HEK293 (cell line): ENCODE data around the gene NAV1.

ENCODE experiments used
- CTCF ChIA-PET: fragments of 350-600 bp; formaldehyde crosslinking; extraction: SDS; loops from one replicate; lab custom pipeline; 2021; ENCODE audit warnings: antibody characterized with exemption; lab: Yijun Ruan, JAX
- POLR2A ChIA-PET: fragments of 300-600 bp; formaldehyde crosslinking; extraction: SDS; loops from one replicate; lab custom pipeline; 2020; ENCODE audit warnings: antibody characterized with exemption, inconsistent platforms; lab: Yijun Ruan, JAX
- H3K27ac ChIP-seq: fragments of 200-500 bp; sonication (Bioruptor generic); 2 replicates; pipeline ENCODE4 v1.5.1; 2014; ENCODE audit warnings: low read depth, low read length, control low read depth, inconsistent platforms; ENCODE audit errors: extremely low read depth
- H3K36me3 ChIP-seq, 2 experiments: fragments of 200-500 bp in 1 of 2; sonication (Bioruptor generic) in 1 of 2; 1 replicate in 1 of 2; 2 replicates in 1 of 2; pipeline ENCODE4 v1.5.1; 2014 to 2017; ENCODE audit warnings: inconsistent platforms in 2 of 2, low read length in 2 of 2; ENCODE audit not compliant: control insufficient read depth in 2 of 2, insufficient read depth in 1 of 2
- H3K4me1 ChIP-seq: fragments of 200-500 bp; sonication (Bioruptor generic); 2 replicates; pipeline ENCODE4 v1.5.1; 2014; ENCODE audit warnings: mild to moderate bottlenecking, low read length, inconsistent platforms; ENCODE audit not compliant: control insufficient read depth, insufficient read depth
- H3K4me3 ChIP-seq: 2 replicates; pipeline ENCODE4 v1.5.1; 2011; ENCODE audit warnings: low read depth, mild to moderate bottlenecking, control low read depth, low read length, moderate library complexity
- H3K9me3 ChIP-seq: fragments of 200-500 bp; sonication (Bioruptor generic); 2 replicates; pipeline ENCODE4 v1.5.1; 2014; ENCODE audit warnings: low read depth, low read length, inconsistent platforms; ENCODE audit not compliant: control insufficient read depth, insufficient read depth
- BCL11B ChIP-seq: fragments of 450-650 bp; formaldehyde crosslinking; IDR thresholded peaks from 2 replicates; pipeline ENCODE4 v1.5.1; 2016; ENCODE audit warnings: low read depth, missing biosample characterization, missing genetic modification characterization
- HIC1 ChIP-seq: fragments of 450-650 bp; formaldehyde crosslinking; IDR thresholded peaks from 2 replicates; pipeline ENCODE4 v1.5.1; 2016; ENCODE audit warnings: missing biosample characterization, missing genetic modification characterization
- HOXD13 ChIP-seq: sonication (generic); formaldehyde crosslinking; IDR thresholded peaks from 2 replicates; pipeline ENCODE4 v1.8.0; 2022; ENCODE audit warnings: missing genetic modification reagents, borderline replicate concordance
- KLF9 ChIP-seq: fragments of 450-650 bp; formaldehyde crosslinking; IDR thresholded peaks from 2 replicates; pipeline ENCODE4 v1.5.1; 2016; ENCODE audit warnings: missing biosample characterization, missing genetic modification characterization, low read depth
- MZF1 ChIP-seq: fragments of 450-650 bp; formaldehyde crosslinking; IDR thresholded peaks from 2 replicates; pipeline ENCODE4 v1.5.1; 2017; ENCODE audit warnings: missing biosample characterization, missing genetic modification characterization, borderline replicate concordance
- TRIM28 ChIP-seq: IDR thresholded peaks from 2 replicates; pipeline ENCODE4 v1.6.1; 2011; ENCODE audit warnings: low read length, control low read depth, borderline replicate concordance
- ZBTB44 ChIP-seq: fragments of 450-650 bp; IDR thresholded peaks from 2 replicates; pipeline ENCODE4 v1.5.1; 2018; ENCODE audit warnings: missing biosample characterization, mild to moderate bottlenecking, missing genetic modification characterization
- ZFP3 ChIP-seq: fragments of 450-650 bp; formaldehyde crosslinking; IDR thresholded peaks from 2 replicates; pipeline ENCODE4 v1.5.1; 2016; ENCODE audit warnings: low read depth, missing biosample characterization, missing genetic modification characterization
- ZFP37 ChIP-seq: fragments of 450-650 bp; formaldehyde crosslinking; IDR thresholded peaks from 2 replicates; pipeline ENCODE4 v1.5.1; 2016; ENCODE audit warnings: missing biosample characterization, missing genetic modification characterization
- ZFP69B ChIP-seq: fragments of 450-650 bp; formaldehyde crosslinking; IDR thresholded peaks from 2 replicates; pipeline ENCODE4 v1.5.1; 2016; ENCODE audit warnings: missing biosample characterization, missing genetic modification characterization
- ZNF138 ChIP-seq: fragments of 450-650 bp; formaldehyde crosslinking; IDR thresholded peaks from 2 replicates; pipeline ENCODE4 v1.5.1; 2016; ENCODE audit warnings: missing biosample characterization, missing genetic modification characterization, borderline replicate concordance
- ZNF146 ChIP-seq: fragments of 450-650 bp; formaldehyde crosslinking; IDR thresholded peaks from 2 replicates; pipeline ENCODE4 v1.5.1; 2016; ENCODE audit warnings: missing biosample characterization, missing genetic modification characterization
- ZNF184 ChIP-seq: fragments of 450-650 bp; IDR thresholded peaks from 2 replicates; pipeline ENCODE4 v1.5.1; 2018; ENCODE audit warnings: missing biosample characterization, mild to moderate bottlenecking, missing genetic modification characterization
- ZNF202 ChIP-seq: fragments of 450-650 bp; formaldehyde crosslinking; IDR thresholded peaks from 2 replicates; pipeline ENCODE4 v1.5.1; 2016; ENCODE audit warnings: missing biosample characterization, missing genetic modification characterization, borderline replicate concordance
- ZNF221 ChIP-seq: fragments of 450-650 bp; formaldehyde crosslinking; IDR thresholded peaks from 2 replicates; pipeline ENCODE4 v1.5.1; 2017; ENCODE audit warnings: missing biosample characterization, missing genetic modification characterization, borderline replicate concordance
- ZNF280D ChIP-seq: fragments of 450-650 bp; formaldehyde crosslinking; IDR thresholded peaks from 2 replicates; pipeline ENCODE4 v1.5.1; 2016; ENCODE audit warnings: missing biosample characterization, missing genetic modification characterization
- ZNF324 ChIP-seq: fragments of 450-650 bp; formaldehyde crosslinking; IDR thresholded peaks from 2 replicates; pipeline ENCODE4 v1.5.1; 2016; ENCODE audit warnings: missing biosample characterization, missing genetic modification characterization
- ZNF335 ChIP-seq: fragments of 450-650 bp; formaldehyde crosslinking; conservative IDR thresholded peaks from 2 replicates; pipeline ENCODE4 v1.5.1; 2016; ENCODE audit warnings: missing biosample characterization, missing genetic modification characterization
- ZNF416 ChIP-seq: fragments of 450-650 bp; formaldehyde crosslinking; IDR thresholded peaks from 2 replicates; pipeline ENCODE4 v1.5.1; 2016; ENCODE audit warnings: missing biosample characterization, missing genetic modification characterization
- ZNF555 ChIP-seq: fragments of 450-650 bp; formaldehyde crosslinking; conservative IDR thresholded peaks from 2 replicates; pipeline ENCODE4 v1.5.1; 2017; ENCODE audit warnings: missing biosample characterization, mild to moderate bottlenecking, missing genetic modification characterization, inconsistent platforms
- ZNF585B ChIP-seq: fragments of 450-650 bp; formaldehyde crosslinking; IDR thresholded peaks from 2 replicates; pipeline ENCODE4 v1.5.1; 2016; ENCODE audit warnings: missing biosample characterization, missing genetic modification characterization

Gene NAV1

DNA sequence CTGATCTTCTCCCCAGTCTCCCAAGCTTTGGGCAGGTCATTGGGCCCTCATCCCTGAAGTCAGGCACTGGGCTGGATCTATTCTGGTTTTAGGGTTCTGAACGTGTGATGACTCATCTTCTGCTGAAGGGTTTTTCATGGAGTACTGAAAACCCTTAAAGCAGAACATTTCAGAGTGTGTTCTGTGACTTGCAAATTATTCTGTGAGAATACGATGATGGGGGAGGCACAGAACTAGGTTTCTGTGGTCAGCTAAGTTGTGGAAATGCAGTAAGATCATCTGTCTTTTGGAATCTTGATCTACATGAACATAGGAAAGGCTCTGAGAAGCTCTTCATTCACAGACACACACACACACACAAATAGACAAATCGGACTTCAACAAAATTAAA is 46.2 kb downstream of the NAV1 start:
- H3K27ac ChIP-seq, result no peak overlapping the region
- POLR2A ChIA-PET, result no interaction called here

GRCh38 chr1:201585901-201586300 is 47.0 kb downstream of the NAV1 start:
- ChIA-PET CTCF (no interaction called here), POLR2A (no interaction called here)
- H3K36me3 ChIP-seq, result no peaks in the 10 kb centered on the region
- no peaks in the 10 kb centered on the region for H3K4me1 ChIP-seq
- no peaks in the 10 kb centered on the region for H3K9me3 ChIP-seq
- H3K27ac ChIP-seq, result no peak overlapping the region
- TF ChIP-seq TRIM28 (no peak), ZNF221 (tag by site-specific recombination) (no peak), HIC1 (no peak), KLF9 (no peak)
- H3K4me3 ChIP-seq, result no peak overlapping the region

More for the DNA sequence above, 46.2 kb downstream of the NAV1 start:
- H3K9me3 ChIP-seq, result no peaks in the 10 kb centered on the region
- no peak for TF ChIP-seq ZNF202 (tag by site-specific recombination)
- no peak for TF ChIP-seq ZNF555
- TF ChIP-seq ZNF335, result peak; percentile 3; the same call in 1 of the 2 replicates
- TF ChIP-seq ZNF138 (tag by site-specific recombination), result no peak
- TF ChIP-seq ZNF324 (tag by site-specific recombination), result no peak
- TF ChIP-seq, all 188 proteins: peak for 1
- H3K4me3 ChIP-seq, result no peak overlapping the region
- CTCF ChIA-PET, result no interaction called here
- no peaks in the 10 kb centered on the region for H3K36me3 ChIP-seq
- no peaks in the 10 kb centered on the region for H3K4me1 ChIP-seq

DNA sequence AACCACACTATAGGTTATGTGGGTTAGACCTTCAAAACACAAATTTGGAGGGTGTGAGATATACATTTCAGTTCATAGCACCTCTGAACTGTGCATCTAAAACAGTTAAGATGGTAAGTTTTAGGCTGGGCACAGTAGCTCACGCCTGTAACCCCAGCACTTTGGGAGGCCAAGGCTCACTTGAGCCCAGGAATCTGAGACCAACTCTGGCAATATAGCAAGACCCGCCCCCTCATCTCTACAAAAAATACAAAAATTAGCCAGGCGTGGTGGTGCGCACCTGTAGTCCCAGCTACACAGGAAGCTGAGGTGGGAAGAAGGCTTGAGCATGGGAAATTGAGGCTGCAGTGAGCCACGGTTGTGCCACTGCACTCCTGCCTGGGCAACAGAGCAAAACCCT is 47.9 kb downstream of the NAV1 start:
- no peak overlapping the region for H3K4me3 ChIP-seq
- TF ChIP-seq ZNF280D (tag by site-specific recombination) (no peak), ZNF184 (no peak), BCL11B (tag by site-specific recombination) (no peak), ZFP37 (no peak), ZNF146 (tag by site-specific recombination) (no peak), ZFP3 (no peak), ZFP69B (no peak), ZBTB44 (no peak), ZNF585B (tag by site-specific recombination) (no peak), MZF1 (tag by site-specific recombination) (no peak), ZNF416 (tag by site-specific recombination) (no peak), HOXD13 (CRISPR knock-in tag) (no peak)
- H3K9me3 ChIP-seq, result no peaks in the 10 kb centered on the region
- POLR2A ChIA-PET, result no interaction called here
- no peak overlapping the region for H3K27ac ChIP-seq
- no peaks in the 10 kb centered on the region for H3K4me1 ChIP-seq
- H3K36me3 ChIP-seq, result no peaks in the 10 kb centered on the region
- CTCF ChIA-PET, result no interaction called here
